Gastrocnemius medialis (tissue), 4 donors: ENCODE results near the gene NELFB. TPM values are rescaled to one million over a fixed set of nuclear protein-coding genes. Genes with fewer than 3 reads are reported as not detected.

Source experiments
- ATAC-seq, 2 donors: fragments of 150-250 bp; one replicate each; pipeline ENCODE4 v1.9.1; 2016
- DNase-seq, 2 donors: peaks; one replicate each; pipeline ENCODE4 v3.0.0-alpha.2; 2019
- H3K27ac ChIP-seq, 4 donors: fragments of 200-600 bp; sonication (generic); 1 replicate in 1 of 4; 2 replicates in 3 of 4; pipeline ENCODE4 v1.5.1; 2016 to 2018; ENCODE audit warnings: mild to moderate bottlenecking in 2 of 4, moderate library complexity in 1 of 4
- H3K27me3 ChIP-seq, 3 donors: fragments of 200-600 bp; sonication (generic) in 2 of 3; 1 replicate in 1 of 3; 2 replicates in 2 of 3; pipeline versions ENCODE4 v1.5.1 to v1.6.0; 2016 to 2019; ENCODE audit warnings: mild to moderate bottlenecking in 1 of 3, moderate library complexity in 1 of 3
- H3K36me3 ChIP-seq, 2 donors: fragments of 200-600 bp; sonication (generic) in 1 of 2; one replicate each; pipeline ENCODE4 v1.5.1; 2017 to 2018
- H3K4me1 ChIP-seq, 2 donors: fragments of 200-600 bp; sonication (generic) in 1 of 2; one replicate each; pipeline ENCODE4 v1.5.1; 2016 to 2017; ENCODE audit warnings: mild to moderate bottlenecking in 2 of 2
- H3K4me3 ChIP-seq, 4 donors: fragments of 200-600 bp; sonication (generic) in 3 of 4; 1 replicate in 1 of 4; 2 replicates in 3 of 4; pipeline ENCODE4 v1.5.1; 2016 to 2019; ENCODE audit warnings: mild to moderate bottlenecking in 2 of 4
- H3K9me3 ChIP-seq, 3 donors: fragments of 200-600 bp; sonication (generic) in 2 of 3; 1 replicate in 1 of 3; 2 replicates in 2 of 3; pipeline ENCODE4 v1.5.1; 2016 to 2019
- POLR2A ChIP-seq, 2 donors: fragments of 450-650 bp; IDR thresholded peaks; one replicate each; pipeline ENCODE4 v1.6.1; 2017; ENCODE audit warnings: antibody characterized with exemption in 2 of 2, mild to moderate bottlenecking in 2 of 2, moderate library complexity in 2 of 2
- in situ Hi-C, 4 donors: fragments of 200-750 bp; cut with MboI; loops; one replicate each; pipeline versions ENCODE4 v1.15.0 to v1.8.0; 2017; ENCODE audit warnings: low sequenced_read_pairs in 4 of 4
- intact Hi-C: fragments of 100-400 bp; cut with DNase I; formaldehyde crosslinking; loops from one replicate; pipeline ENCODE4 v1.15.1; 2023; ENCODE audit warnings: low total_unique reads
- total RNA-seq, 4 donors: library from RNA; depleted of rRNA; stranded (reverse); fragments of >200 nt; gene quantifications; one replicate each; pipeline versions ENCODE4 v1.1.0 to v1.2.3, GENCODE V29; 2016
- TF ChIP-seq, protein P1 (sequence below), 5 experiments: fragments of 450-650 bp in 3 of 5; fragments of 200-600 bp in 2 of 5; sonication (generic) in 2 of 5; IDR thresholded peaks in 4 of 5; conservative IDR thresholded peaks in 1 of 5; 1 replicate in 4 of 5; 2 replicates in 1 of 5; pipeline ENCODE4 v1.5.1; 2016 to 2019; ENCODE audit warnings: antibody characterized with exemption in 5 of 5, mild to moderate bottlenecking in 3 of 5, moderate library complexity in 3 of 5

NELFB gene
- total RNA-seq, 4 donors from 2014 or later: 21.6 to 61.5 (median 39.4) TPM

DNA sequence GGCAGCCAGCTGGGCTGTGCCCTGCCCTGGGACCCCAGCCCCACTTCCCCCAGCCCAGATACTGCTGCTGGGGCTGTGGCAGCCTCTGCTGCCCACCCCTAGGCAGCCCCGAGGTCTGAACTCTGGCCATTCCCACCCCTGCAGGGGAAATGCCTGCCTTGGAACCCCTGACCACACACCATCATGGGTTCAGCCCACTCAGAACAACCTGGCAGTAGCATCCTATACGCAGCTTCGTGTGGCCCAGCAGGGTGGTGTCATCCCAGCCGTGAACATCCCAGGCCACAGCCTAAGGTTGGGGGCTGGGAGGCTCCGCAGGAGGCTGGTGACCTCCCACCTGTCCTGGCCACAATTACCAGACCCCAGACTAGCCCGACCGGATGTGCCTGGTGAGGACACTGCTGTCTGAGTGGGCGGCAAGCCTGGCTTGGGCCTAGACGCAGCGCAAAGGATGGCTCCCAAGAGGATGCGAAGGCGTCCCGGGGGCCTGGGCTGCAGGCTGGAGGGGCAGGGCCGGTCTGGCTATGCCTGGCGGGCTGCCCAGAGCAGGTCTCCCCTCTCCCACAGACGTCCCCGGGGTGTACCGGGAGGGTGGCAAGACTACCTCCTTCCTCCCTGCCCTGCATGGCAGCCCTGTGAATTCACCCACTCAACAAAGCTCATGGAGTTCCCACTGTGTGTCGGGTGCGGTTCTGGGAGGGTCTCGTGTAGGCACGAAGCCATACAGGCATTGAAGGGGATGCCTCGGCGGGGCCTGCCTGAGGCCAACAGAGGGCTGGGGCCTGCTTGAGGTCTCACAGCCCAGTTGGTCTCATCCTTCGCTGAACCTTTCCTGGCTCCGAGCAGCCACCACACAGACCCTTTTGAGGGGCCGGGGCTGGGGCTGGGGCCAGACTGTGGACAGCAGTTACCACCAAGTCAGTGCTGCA lies 25.9 kb upstream of the NELFB start:
- in situ Hi-C loops: loop anchor here in 1 of 4 donors (10.0 kb wide), 1 partner anchor 104 kb away; no protein-coding TSS in a partner anchor
- no peak overlapping the region for H3K4me3 ChIP-seq
- TF ChIP-seq, protein P1, sequence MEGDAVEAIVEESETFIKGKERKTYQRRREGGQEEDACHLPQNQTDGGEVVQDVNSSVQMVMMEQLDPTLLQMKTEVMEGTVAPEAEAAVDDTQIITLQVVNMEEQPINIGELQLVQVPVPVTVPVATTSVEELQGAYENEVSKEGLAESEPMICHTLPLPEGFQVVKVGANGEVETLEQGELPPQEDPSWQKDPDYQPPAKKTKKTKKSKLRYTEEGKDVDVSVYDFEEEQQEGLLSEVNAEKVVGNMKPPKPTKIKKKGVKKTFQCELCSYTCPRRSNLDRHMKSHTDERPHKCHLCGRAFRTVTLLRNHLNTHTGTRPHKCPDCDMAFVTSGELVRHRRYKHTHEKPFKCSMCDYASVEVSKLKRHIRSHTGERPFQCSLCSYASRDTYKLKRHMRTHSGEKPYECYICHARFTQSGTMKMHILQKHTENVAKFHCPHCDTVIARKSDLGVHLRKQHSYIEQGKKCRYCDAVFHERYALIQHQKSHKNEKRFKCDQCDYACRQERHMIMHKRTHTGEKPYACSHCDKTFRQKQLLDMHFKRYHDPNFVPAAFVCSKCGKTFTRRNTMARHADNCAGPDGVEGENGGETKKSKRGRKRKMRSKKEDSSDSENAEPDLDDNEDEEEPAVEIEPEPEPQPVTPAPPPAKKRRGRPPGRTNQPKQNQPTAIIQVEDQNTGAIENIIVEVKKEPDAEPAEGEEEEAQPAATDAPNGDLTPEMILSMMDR (IDR thresholded peaks at IDR 0.05 in 4 of 5, conservative IDR thresholded peaks at IDR 0.05 in 1 of 5): no peak
- TF ChIP-seq POLR2A (IDR thresholded peaks at IDR 0.05): no peak
- H3K27me3 ChIP-seq: peaks cover 28 to 49% (median 31%) of the 10 kb centered on the region in 3 donors
- no peaks in the 10 kb centered on the region for H3K36me3 ChIP-seq
- DNase-seq (no peak), ATAC-seq (no peak)
- intact Hi-C loops: no loop called here
- H3K27ac ChIP-seq: no peak overlapping the region
- H3K9me3 ChIP-seq: no peaks in the 10 kb centered on the region
- H3K4me1 ChIP-seq: peaks cover 3% of the 10 kb centered on the region in 2 donors

DNA sequence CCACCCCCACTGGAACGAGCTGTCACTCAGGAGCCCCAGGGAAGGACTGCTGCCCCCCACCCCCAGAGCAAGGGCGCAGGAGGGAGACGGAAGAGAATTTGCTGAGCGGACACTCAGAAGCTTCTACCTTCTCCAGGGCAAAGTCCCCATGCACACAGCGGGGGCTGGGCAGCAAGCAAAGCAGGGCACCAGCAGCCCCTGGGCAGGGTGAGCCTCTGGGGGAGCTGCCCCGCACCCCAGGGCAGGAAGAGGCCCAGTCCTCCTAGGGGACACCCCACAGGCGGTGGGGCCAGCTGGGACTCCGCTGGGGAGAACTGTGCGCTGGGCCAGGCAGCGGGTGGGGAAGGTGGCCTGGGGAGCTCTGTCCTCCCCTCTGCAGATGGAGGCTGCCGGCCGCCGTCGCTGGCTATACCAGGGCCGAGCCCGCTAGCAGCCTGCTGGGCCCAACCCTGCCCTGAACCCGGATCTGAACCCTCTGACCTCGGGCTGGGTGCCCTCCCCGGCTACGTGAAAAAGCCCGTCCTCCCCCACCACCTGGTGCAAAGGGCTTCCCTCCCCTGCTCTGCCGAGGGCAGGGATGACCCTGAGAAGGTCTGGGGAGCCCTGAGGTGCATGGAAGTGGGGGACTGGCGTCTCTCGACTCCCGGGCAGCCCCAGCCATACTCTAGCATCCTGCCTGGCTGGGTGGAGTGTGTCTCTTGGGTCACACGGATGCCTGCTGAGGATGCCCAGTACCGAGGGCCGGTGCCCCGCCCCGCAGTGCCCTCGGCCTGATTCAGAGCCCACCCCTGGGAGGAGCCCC lies 25.0 kb upstream of the NELFB start:
- Histone ChIP-seq H3K4me1 (no peaks in the 10 kb centered on the region), H3K36me3 (no peaks in the 10 kb centered on the region), H3K9me3 (no peaks in the 10 kb centered on the region), H3K27me3 (peaks cover 28 to 55% (median 31%) of the 10 kb centered on the region in 3 donors), H3K27ac (no peak overlapping the region), H3K4me3 (no peak overlapping the region)
- TF ChIP-seq POLR2A (IDR thresholded peaks at IDR 0.05): no peak
- TF ChIP-seq, protein P1 (IDR thresholded peaks at IDR 0.05 in 4 of 5, conservative IDR thresholded peaks at IDR 0.05 in 1 of 5): no peak
- intact Hi-C loops: loop anchor here (10.0 kb wide), 1 partner anchor 445 kb away; no protein-coding TSS in a partner anchor
- ATAC-seq (no peak), DNase-seq (no peak)
- in situ Hi-C loops: loop anchor here in 3 of 4 donors (10.0 kb wide), 2 partner anchors 105 to 115 kb away; partner anchors contain the start of gene DPP7 (in 2 of the 3)

DNA sequence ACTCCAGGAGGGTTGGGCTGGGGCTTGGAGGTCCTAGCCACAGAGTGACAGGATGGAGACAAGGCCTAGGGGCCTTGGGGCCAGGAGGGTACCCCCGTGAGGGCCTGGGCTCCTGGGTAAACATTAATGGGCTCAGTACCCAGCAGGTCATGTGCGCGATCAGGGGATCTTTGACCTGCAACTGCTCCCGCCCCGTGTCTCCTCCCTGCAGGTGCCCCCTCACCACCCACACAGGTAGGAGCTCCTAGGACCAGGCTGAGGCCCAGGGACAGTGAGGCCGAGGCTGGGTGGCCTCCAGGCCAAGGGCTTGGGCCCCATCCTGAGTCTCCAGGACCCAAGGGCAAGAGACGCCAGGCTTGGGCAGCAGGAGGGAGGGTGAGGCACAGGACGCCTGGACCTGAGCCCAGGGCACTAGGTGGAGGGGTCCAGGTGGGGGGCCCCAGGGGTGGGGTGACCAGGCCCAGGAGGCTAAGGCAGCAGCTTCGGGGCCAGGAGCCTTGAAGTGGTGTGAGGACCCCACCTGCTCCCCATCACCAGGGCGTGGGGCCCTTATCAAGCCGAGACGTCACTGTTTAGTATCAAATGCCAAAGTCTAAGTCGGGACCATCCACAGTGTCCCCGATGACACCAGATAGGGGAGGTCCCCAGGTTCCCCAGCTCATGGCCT lies 24.3 kb upstream of the NELFB start, which contains the start of gene SLC34A3:
SLC34A3 (plus strand) TSS at position 197 of the 667 bp plus-strand sequence. CDS start 802 bp downstream, outside the sequence.
- peaks cover 28 to 55% (median 31%) of the 10 kb centered on the region in 3 donors for H3K27me3 ChIP-seq
- ATAC-seq: no peak
- no peak for DNase-seq
- intact Hi-C loops: loop anchor here (10.0 kb wide), 1 partner anchor 446 kb away; no protein-coding TSS in a partner anchor
- H3K27ac ChIP-seq: no peak within 1 kb of the TSS
- no peak for TF ChIP-seq POLR2A (IDR thresholded peaks at IDR 0.05)
- TF ChIP-seq, protein P1 (IDR thresholded peaks at IDR 0.05 in 4 of 5, conservative IDR thresholded peaks at IDR 0.05 in 1 of 5): no peak
- in situ Hi-C loops: loop anchor here in 2 of 4 donors (10.0 kb wide), 1 partner anchor 116 kb away; the partner anchor contains the start of gene DPP7 (in 2 of the 2)
- H3K4me3 ChIP-seq: no peak within 1 kb of the TSS
- H3K36me3 ChIP-seq: no peaks in the 10 kb centered on the region
- H3K4me1 ChIP-seq: peaks cover under 1 to 5% of the 10 kb centered on the region in 2 donors
- no peaks in the 10 kb centered on the region for H3K9me3 ChIP-seq
